A172 (cell line): ENCODE data around the gene MAPK8IP3. TPM values are rescaled to one million over a fixed set of nuclear protein-coding genes. Genes with fewer than 3 reads are reported as not detected.
"Not testable (repeated sequence)": the region's sequence is repeated elsewhere in the genome, so short reads cannot be mapped to it uniquely, and the experiment has no call there.

Experiments used
- DNase-seq: peaks from one replicate; pipeline ENCODE4 v3.0.0-alpha.2; 2015; ENCODE audit warnings: low spot score
- total RNA-seq: library from RNA; depleted of rRNA; stranded (reverse); fragments of >200 nt; shearing (Covaris generic); gene quantifications from 2 replicates; pipeline ENCODE4 v1.2.3, GENCODE V29; 2014

The MAPK8IP3 gene
- total RNA-seq, 1 experiment from 2014 or later = 26.0 TPM

DNA sequence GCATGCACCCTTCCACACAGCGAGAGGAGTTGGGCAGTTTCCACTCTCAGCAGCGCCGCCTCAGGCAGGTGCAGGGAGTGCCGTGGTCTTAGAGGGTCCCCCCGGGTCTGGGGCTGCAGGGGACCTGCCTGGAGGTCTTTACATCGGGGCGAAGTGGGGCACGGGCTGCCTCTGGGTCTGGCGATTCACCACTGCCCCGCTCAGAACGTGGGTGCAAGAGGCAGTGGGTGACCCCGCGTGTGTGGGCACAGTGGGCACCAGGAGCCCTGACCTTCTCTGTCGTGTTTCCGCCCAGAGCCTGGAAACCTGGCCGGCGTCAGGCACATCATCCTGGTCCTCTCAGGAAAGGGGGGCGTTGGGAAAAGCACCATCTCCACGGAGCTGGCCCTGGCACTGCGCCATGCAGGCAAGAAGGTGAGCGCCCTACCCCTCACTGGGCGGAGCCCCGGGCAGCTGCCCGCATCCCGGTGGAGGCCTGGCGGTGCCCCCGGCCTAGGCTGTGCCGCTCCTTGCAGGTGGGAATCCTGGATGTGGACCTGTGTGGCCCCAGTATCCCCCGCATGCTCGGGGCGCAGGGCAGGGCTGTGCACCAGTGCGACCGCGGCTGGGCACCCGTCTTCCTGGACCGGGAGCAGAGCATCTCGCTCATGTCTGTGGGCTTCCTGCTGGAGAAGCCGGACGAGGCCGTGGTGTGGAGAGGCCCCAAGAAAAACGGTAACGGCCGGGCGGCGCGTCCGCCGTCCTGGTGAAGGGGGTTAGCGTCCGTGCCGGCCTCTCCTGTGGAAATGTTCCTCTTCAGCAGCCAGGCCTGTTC lies 80.5 kb downstream of the MAPK8IP3 start:
- DNase-seq = no peak

DNA sequence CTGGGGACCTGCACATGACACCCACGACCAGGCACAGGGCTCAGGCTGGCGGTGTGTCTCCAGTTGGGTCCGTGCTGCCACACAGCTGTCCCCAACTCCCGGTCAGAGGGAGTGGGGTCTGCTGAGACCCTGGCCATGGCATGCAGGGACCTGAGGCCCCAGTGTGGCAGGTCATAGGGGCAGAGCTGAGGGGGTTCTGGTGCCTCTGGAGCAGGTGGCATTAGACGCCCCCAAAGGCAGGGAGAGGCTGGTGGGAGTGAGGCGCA lies 81.0 kb downstream of the MAPK8IP3 start:
- DNase-seq = no peak

DNA sequence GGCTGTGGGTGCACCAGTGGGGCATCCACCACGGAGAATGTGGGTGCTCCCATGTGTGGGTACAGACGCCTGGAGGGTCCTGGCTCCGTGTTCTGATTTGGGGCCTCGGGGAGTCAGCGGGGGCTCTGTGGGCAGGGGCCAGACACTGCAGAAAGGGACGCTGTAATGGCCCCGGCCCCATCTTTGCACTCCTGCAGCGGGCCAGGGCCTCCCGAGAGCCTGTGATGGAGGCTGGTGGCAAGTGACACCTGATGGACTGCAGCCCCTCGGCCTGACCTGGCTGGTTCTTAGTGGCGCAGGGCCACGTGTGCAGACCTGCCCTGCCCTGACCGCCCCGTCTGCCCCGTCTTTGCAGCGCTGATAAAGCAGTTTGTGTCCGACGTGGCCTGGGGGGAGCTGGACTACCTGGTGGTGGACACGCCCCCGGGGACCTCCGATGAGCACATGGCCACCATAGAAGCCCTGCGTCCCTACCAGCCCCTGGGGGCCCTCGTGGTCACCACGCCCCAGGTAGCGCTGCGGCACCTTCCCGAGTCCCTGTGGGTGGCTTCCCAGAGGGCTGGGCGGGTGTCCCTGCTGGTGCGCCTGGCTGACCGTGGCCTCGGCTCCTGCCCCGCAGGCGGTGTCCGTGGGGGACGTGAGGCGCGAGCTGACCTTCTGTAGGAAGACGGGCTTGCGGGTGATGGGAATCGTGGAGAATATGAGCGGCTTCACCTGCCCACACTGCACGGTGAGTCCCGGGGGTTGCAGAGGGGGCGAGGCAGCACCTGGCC lies 81.5 kb downstream of the MAPK8IP3 start:
- no peak for DNase-seq

DNA sequence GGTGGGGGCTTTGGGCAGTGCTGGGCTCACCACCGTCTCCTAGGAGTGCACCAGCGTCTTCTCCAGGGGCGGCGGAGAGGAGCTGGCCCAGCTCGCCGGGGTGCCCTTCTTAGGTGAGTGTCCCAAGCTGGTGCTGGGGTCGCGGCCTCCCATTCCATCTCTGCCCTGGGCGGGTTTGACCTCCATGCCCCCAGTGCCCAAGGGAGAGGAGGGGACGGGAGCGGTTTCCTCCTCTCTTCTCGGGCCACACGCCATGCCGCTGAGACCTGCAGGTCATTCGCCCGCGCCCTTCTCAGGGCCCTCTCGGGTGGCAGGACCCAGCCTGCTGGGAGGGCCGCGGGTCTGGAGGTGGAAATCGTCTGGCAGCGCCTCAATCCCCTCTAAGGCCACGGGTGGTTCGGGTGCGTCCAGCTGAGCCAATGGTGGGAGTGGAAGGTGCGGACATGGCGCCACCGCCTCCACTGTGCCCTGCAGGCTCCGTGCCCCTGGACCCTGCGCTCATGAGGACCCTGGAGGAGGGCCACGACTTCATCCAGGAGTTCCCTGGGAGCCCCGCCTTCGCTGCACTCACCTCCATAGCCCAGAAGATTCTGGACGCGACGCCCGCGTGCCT lies 82.2 kb downstream of the MAPK8IP3 start:
- no peak for DNase-seq

DNA sequence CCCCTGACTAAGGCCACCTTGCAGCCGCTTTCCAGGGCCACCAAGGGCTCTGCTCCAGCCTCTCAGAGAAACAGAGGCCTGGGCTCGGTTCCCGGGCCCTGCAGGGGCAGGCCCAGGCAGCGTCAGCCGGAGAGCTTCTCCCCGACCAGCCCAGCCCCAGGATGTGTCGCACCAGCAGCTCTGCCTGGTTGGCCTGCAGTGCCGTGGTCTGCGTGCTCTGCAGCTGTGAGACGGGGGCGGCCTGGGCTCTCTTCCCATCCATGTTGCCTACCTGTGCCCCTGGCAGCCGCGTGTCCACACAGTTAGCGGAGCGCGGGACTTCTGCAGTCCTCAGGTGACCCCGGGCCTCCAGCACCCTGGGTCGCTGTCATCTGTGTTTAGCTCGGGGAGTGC lies 82.7 kb downstream of the MAPK8IP3 start:
- DNase-seq = no peak

DNA sequence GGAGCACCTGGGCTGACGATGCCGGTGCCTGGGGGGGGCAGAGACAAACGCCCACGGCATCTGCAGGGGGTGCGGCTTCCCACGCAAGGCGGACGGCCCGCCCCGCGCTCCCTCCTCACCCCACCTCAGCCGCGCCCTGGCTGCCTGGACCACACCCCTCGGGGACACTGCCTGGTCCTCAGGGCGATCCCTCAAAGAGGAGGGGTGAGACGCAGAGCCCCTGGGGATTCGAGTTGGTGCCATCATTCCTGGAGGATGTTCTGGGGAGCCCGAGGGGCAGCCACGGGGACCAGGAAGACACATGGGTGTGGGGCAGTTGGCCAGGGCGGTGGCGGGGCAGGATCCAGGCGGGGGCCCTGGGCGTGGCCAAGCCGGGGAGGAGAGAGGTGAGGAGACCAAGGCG lies 83.6 kb downstream of the MAPK8IP3 start:
- no peak for DNase-seq

DNA sequence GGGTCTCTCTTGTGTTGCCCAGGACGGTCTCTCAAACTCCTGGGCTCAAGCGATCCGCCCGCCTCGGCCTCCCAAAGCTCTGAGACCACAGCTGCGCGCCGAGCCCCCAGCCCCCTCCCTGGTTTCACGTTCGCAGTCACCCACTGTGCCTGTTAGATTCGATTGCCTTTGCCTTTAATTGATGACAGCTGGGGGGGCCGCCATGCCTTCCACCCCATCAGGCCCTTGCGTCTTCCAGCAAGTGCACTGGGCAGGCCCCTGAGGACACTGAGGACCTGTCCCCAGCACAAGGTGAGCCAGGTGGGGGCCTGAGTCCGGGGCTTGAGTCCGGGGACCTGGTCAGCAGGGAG lies 84.2 kb downstream of the MAPK8IP3 start:
- DNase-seq = no peak

DNA sequence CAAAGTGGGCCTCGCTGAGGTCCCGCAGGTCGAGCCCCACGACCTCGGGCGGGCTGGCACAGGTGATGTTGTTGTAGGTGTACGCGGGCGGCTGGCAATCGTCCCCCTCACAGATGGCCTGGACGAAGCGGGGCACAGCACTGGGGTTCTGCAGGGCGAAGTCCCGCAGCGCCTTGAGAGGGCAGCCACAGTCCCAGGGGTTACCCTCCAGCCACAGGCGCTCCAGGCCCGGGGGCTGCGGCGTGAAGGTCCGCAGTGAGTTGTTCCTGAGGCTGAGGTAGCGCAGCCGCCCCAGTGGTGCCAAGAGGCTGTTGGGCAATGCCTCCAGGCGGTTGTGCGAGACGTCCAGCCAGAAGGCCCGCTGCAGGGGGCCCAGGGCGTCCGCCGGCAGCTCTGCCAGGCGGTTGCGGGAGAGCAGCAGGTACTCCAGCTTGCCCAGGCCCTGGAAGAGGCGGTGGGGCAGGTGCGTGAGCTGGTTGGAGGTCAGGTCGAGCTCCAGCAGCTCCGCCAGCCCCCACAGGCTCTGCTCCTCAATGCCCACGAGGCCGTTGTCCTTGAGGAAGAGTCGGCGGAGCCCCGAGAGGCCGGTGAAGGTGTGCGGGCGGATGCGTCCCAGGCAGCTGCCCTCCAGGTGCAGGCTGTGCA lies 84.7 kb downstream of the MAPK8IP3 start:
- no peak for DNase-seq

DNA sequence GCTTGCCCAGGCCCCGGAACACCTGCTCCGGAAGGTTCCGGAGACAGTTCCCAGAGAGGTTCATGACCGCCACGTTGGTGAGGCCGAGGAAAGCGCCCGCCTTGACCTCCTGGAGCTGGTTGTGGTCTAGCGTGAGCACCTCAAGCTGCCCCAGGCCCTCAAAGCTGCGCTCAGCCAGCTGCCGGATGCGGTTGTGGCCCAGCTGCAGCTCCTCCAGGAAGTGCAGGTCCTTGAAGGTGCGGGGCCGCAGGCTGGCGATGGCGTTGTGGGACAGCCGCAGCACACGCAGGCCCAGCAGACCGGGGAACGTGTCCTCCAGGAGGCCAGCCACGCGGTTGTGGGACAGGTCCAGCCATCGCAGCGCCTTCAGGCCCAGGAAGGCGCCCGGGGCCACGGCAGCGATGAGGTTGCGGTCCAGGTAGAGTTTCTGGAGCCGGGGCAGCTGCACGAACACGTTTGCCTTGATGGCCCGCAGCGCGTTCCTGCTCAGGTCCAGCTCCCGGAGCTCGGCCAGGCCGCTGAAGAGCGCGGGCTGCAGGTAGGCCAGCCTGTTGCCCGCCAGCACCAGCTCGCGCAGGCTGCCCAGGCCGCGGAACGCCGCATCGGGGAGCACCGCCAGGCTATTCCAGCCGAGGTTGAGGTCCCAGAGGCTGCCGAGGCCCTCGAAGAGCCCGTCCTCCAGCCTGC lies 85.4 kb downstream of the MAPK8IP3 start:
- no peak for DNase-seq

DNA sequence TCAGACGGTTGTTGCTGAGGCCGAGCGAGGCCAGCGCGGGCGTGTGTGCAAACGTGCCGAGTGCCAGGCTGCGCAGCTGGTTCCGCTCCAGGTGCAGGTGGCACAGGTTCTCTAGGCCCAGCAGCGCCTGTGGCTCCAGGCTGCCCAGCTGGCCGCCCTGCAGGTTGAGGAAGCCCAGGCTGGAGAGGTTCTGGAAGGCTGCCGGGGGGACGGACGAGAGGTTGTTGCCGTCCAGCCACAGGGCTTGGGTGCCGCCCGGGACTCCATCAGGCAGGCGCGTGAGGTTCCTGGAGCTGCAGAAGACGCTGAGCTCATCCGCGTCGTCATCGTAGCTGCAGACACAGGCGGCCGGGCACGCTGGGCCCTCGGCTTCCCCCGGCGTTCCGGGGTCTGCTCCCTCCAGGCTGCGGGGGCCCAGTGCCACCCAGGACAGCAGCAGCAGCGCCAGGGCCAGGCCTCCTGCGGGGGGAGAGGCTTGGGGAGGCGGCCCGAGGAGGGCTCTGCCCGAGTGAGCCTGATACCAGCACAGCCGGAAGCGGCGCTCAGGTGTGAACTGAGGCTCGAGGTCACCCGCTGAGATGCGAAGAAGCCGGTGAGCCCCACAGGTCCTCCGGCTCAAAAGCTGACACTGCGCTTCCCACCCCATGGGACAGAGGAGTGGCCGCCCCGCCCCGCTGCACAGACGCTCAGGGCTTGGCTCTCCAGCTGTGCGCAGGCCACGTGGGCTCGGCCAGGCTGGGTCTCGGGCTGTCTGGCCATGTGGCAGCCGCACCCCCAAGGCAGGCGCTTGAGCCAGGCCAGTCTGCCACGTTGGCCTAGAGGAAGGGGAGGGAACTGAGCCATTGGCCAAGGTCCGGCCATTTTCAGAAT lies 86.2 kb downstream of the MAPK8IP3 start:
- DNase-seq = no peak

DNA sequence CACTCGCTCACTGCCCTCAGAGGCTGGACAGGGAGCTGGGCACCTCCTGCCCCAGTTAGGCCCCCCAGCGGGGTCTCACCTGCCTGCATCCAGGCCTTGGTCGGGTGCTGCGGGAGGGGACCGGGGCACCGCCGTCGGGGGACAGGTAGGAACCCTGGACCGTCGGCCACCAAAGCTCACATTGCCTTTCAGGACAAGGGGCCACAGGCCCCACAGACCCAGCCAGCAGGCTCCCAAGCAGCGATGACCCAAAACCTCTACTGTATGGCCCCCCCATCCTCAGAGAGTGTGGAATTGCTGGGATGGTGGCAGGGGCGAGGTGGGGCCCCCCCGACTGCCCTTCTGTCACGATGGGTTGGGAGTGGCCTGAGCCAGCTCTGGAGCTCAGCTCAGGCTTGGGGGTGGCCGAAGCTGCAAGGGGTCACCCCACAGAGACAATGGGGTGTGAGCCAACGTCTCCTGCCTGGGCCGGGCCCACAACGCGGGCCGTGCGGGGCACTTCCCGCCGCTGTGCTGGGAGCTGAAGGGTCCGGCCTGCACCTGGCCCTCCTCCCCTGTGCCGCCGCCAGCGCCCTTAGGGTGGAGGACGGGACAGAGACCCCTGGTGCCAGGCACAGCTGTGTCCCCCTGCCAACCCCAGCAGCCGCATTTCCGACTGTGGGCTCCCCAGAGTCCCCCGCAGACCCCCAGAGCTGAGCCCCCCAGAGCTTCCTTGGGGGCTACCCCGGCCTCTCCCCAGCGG lies 87.0 kb downstream of the MAPK8IP3 start:
- DNase-seq = no peak

DNA sequence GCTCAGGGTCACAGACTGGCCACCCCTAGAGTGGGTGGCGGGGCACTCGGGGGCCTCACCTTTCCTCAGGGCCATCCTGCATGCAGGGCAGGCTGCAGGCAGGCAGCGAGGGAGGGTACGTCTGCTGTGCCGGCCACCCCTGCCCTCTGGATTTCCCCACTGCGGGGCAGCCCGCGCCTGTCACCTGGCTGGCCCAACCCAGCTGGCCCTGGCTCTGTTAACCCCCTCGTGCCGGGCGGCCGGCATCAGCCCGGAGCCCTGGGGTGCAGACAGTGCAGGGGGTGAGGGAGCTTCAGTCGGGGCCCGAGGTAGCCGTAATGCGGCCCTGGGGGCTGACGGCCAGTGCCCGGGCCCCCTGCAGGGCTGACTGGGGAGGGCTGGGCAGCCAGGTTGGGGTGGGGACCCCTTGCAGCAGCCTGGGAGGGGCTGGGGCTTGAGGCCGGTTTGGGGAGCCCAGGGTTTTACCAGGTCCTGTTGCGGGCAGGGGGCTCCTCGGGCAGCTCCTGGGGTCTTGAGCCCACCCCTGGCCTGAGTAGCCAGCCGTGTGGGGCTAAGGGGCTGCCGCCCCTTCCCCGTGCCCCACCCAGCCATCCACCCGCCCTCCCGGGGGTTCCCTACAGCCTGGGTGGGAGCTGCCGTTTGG lies 87.7 kb downstream of the MAPK8IP3 start, which contains the start of gene IGFALS:
IGFALS (minus strand) TSS at position 128 of the 643 bp plus-strand sequence; CDS start at position 75, 53 bp downstream.
- no peak for DNase-seq

DNA sequence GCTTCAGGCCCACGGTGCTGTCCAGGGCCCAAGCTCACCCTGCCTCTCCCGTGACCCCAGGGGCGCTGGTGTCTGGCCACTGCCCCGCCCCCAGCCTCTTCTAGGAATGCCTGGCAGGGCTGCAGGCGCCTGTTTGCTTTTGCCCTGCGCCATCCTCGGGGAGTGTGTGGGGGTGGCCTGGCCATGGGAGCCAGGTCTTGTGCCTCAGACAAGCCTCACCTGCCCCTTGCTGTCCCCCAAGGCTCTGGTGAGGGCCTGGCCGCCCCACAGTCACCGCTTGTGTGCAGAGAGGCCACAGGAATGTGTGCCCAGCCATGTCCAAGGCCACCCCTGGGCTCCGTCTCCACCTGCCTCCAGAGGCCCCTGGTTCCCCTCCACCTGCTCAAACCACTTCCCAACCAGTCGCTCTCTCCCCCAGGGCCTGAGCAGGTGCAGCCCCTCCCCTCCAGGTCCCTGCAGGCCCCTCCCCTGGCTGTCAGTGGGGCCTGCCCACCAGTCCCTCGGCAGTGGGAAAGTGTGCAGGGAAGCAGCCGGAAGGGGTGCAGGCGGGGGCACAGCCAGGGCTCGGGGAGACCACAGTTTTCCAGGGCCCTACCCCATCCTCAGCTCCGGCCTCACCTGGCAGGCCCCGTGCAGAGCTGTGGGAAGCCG lies 88.4 kb downstream of the MAPK8IP3 start:
- DNase-seq = no peak

DNA sequence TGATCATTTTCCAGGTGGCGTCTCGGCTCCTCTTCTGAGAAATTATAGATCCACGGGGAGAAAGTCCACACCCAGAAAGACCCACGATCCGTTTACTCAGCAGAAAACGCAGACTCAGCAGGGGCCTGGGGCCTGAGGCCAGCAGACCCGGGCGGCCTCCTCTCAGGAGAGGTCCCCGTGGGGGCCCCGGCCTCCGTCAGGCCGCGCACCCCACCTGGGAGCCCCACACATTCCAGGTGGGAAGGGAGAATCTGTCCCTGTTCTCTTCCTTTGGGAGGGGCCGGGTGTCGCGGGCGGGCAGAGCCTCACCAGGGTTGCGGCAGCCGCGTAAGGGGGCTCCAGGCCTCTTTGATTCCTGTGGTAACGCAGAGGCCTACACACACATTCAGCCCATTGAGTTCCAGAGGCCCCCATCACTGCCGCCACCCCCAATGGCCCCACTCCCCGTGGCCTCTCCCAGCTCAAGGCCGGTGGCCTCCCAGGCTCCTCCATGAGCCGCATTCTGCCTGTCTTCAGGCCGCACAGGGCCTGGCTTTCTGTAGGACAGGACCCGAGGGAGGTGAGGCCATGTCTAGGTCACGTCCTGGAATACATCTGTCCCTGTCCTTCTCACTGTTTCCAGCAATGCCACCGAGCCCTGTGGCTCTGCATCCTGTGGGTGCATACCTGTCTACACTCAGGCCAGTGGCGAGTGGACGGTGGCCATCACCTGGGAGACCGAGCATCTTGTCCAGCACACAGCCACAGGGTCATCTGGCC lies 89.1 kb downstream of the MAPK8IP3 start:
- DNase-seq = no peak

DNA sequence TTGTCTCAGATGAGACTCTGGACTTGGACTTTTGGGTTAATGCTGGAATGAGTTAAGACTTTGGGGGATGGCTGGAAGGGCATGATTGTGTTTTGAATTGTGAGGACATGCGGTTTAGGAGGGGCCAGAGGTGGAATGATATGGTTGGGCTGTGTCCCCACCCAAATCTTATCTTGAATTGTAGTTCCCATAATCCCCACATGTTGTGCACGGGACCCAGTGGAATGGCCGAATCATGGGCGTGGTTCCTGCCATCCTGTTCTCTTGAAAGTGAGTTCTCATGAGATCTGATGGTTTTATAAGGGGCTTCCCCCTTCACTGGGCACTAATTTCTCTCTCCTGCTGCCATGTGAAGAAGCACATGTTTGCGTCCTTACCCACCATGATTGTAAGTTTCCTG lies 93.3 kb downstream of the MAPK8IP3 start:
- DNase-seq = not testable (repeated sequence)

DNA sequence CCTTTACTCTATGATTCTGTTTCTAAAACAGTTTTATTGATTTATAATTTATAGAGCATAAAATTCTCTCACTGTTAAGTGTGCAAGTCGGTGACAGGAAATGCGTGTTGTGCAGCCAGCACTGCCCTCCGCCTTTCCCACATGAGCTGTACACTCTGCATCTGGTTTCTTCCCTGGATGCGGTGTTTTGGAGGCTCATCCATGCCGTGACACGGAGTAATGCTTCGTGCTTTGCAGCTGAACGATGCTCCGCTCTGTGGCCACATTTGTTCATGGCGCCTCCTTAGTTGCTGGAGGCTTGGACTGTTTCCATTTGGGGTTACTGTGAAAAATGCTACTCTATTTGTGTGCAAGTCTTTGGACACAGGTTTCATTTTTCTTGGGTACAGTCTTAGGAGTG lies 94.7 kb downstream of the MAPK8IP3 start:
- DNase-seq = no peak

DNA sequence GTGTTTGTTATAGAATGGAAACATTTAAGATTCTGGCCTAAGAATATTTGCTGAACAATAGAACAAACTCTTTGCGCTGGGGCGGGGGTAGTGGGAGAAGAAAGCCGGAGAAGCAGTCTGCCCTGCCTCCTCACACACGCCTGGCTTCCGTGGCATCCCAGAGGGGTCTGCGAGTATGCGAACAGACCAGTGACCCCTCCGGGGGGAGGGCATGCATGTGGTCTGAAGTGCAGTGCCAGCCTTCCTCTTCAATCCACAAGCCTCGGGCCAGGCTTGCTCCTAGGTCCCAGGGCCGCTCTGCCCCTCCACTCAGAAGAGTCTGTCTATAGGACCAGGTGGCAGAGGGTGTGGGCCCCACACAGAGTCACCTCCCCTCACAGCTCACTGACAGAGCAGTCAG lies 101.6 kb downstream of the MAPK8IP3 start:
- no peak for DNase-seq

DNA sequence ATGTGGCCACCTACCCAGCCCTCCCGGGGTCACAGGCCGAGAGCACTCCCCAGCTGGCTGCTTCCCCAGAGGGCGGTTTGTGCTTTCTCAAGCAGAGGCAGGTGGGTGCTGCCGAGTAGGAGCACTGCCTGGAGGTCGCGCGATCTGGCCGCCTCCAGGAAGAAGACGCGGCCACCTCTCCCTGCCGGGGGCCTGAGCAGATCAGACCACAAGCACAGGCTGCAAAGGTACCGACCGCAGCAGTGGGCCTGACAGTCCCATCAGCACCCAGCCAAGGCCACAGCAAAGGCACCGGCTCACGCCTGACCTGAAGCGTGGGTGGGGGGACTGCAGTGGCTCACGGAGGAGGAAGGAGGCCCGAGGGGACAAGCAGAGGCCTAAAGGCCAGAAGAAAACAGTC lies 102.7 kb downstream of the MAPK8IP3 start:
- no peak for DNase-seq
